Measurements from ENCODE around the gene MICAL3. TPM values are rescaled to one million over a fixed set of nuclear protein-coding genes. Genes with fewer than 3 reads are reported as not detected.
A peak's percentile ranks its signal among the peaks of the same experiment; 100 is the strongest.
"Not testable (repeated sequence)": the region's sequence is repeated elsewhere in the genome, so short reads cannot be mapped to it uniquely, and the experiment has no call there.

The MICAL3 gene
- total RNA-seq, 1 donor from 2014 or later: 28.2 TPM

GRCh38 chr22:17883356-17883755, 141.0 kb downstream of the MICAL3 start:
- no peak for DNase-seq

GRCh38 chr22:17882727-17883126, 141.6 kb downstream of the MICAL3 start:
- DNase-seq: no peak

GRCh38 chr22:17882162-17882561, 142.2 kb downstream of the MICAL3 start:
- DNase-seq: no peak

- DNase-seq: no peak
Measured at GRCh38 chr22:17881366-17881765, 143.0 kb downstream of the MICAL3 start.

- DNase-seq: no peak
Measured at GRCh38 chr22:17880468-17880867, 143.9 kb downstream of the MICAL3 start.

- DNase-seq: no peak
Measured at GRCh38 chr22:17880020-17880419, 144.3 kb downstream of the MICAL3 start.

GRCh38 chr22:17878941-17879340, 145.4 kb downstream of the MICAL3 start:
- DNase-seq: peak; percentile 49

- DNase-seq: no peak
Measured at GRCh38 chr22:17878186-17878694, 146.1 kb downstream of the MICAL3 start.

GRCh38 chr22:17876878-17877855, 147.2 kb downstream of the MICAL3 start:
- not testable (repeated sequence) for DNase-seq

- no peak for DNase-seq
Measured at GRCh38 chr22:17876306-17876831, 148.0 kb downstream of the MICAL3 start.

- no peak for DNase-seq
Measured at GRCh38 chr22:17875631-17876030, 148.7 kb downstream of the MICAL3 start.

GRCh38 chr22:17875156-17875555, 149.2 kb downstream of the MICAL3 start:
- no peak for DNase-seq

- DNase-seq: no peak
Measured at GRCh38 chr22:17874231-17874905, 150.0 kb downstream of the MICAL3 start.

- DNase-seq: no peak
Measured at GRCh38 chr22:17873804-17874203, 150.6 kb downstream of the MICAL3 start.

- DNase-seq: no peak
Measured at GRCh38 chr22:17873116-17873515, 151.2 kb downstream of the MICAL3 start.

GRCh38 chr22:17872471-17872870, 151.9 kb downstream of the MICAL3 start:
- peak; percentile 30 for DNase-seq

- no peak for DNase-seq
Measured at GRCh38 chr22:17871726-17872458, 152.5 kb downstream of the MICAL3 start.

- DNase-seq: no peak
Measured at GRCh38 chr22:17870407-17870806, 154.0 kb downstream of the MICAL3 start.

- DNase-seq: no peak
Measured at GRCh38 chr22:17869285-17870096, 154.9 kb downstream of the MICAL3 start.

GRCh38 chr22:17868771-17869170, 155.6 kb downstream of the MICAL3 start:
- no peak for DNase-seq

GRCh38 chr22:17867160-17867785, 157.1 kb downstream of the MICAL3 start:
- DNase-seq: no peak

Data from skin of body (tissue), 2 donors.